HG02981 (cell line): ENCODE results near the gene ST6GALNAC3.
"Not testable (repeated sequence)": the region's sequence is repeated elsewhere in the genome, so short reads cannot be mapped to it uniquely, and the experiment has no call there.

Experiments used
- ATAC-seq: cut with Tn5 transposase; IDR thresholded peaks from one replicate; pipeline ENCODE4 v1.9.1; 2021; ENCODE audit warnings: mild to moderate bottlenecking, moderate library complexity; ENCODE audit not compliant: unreplicated experiment

The ST6GALNAC3 gene

DNA sequence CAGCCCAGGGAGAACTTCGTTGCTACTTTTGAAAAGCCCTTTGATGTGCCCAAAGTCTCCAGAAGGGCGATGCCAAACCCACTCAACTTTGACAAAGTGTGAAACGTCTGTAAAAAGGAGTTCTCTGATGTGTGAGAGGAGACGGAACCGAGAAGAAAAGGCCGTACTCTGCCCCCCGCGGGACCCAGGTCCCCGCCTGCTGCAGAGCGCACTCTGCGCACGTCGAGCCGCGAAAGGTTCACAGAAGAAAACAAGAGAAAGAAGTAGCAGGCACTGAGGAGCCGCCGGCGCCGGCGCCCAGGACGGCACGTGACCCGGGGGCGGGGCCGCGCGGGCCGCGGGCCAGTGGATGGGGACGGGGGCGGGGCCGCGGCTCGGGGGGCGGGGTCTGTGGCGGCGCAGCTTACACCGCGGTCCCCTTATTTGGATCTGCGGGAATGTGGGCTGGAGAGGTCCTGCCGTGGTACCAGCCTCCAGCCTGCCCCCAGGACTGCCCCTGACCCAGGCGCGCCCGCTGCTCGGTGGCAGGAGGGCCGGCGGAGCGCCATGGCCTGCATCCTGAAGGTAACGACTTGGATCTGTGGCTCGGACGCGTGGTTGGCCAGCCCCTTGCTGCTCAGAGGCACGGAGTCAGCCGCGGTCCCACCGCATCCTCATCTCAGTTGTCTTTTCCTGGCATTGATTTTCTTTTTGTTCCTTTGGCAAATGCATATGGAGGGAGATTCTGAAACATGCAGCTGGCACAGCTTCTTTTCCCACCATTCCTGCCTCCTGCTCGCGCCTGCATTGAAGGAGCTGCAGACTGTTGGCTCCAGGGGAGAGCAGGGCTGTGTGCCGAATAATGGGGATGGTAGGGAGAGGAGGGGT is at the start of gene ST6GALNAC3:
Gene ST6GALNAC3, plus strand, starts transcription at position 426 of the 867 bp plus-strand sequence.
- peak; percentile 85 for ATAC-seq

DNA sequence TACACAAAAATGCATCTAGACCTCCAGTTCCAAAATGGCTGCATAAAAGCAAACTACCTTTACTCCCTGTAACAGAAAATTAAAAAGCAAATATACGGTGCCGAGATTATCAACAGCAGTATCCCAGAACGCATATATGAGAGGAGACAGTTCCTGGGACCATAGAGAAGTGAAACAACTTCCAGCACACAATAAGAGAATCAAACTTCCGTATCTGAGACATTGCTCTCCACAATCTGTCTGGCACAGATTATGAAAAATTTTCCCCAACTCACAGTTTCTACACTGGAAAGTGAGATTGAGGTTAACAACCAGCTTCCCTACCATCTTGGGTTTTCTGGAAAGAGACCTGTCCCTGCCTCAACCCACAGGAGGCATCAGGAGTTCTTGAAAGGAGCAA is 47.2 kb upstream of the ST6GALNAC3 start:
- ATAC-seq, result no peak

DNA sequence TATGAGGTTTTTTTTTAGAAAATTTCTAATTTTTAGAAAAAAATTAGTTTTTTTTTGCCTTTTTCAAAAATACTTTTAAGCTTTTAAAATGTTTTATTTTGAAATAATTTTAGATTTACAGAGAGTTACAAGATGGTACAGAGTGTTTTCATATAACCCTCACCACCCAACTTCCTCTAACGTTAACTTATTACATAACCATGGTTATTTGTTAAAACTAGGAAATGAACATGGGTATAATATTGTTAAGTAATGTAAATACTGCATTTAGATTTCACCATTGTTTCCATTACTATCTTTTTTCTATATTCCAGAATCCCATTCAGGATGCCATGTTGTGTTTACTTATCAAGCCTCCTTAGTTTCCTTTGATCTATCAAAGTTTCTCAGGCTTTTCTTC is 45.2 kb upstream of the ST6GALNAC3 start:
- no peak for ATAC-seq

DNA sequence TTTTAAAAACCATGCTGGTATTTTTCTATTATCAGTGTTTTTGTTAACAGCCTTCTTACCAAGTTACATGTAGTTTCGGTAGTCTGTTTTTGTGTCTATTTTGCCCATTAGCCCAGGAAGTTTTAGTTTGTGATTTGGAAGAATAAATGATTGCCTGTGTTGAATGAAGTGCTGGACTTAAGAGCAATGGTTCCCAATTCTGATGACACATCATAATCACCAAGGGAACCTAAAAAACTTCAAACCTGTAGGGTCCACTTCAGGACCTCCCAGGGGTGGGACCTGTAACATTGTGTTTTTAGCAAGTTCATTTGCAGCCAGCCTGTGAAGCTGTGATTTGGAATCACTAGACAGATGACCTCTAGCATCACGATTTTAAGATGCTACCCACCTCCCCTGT is 43.0 kb upstream of the ST6GALNAC3 start:
- ATAC-seq, result no peak

DNA sequence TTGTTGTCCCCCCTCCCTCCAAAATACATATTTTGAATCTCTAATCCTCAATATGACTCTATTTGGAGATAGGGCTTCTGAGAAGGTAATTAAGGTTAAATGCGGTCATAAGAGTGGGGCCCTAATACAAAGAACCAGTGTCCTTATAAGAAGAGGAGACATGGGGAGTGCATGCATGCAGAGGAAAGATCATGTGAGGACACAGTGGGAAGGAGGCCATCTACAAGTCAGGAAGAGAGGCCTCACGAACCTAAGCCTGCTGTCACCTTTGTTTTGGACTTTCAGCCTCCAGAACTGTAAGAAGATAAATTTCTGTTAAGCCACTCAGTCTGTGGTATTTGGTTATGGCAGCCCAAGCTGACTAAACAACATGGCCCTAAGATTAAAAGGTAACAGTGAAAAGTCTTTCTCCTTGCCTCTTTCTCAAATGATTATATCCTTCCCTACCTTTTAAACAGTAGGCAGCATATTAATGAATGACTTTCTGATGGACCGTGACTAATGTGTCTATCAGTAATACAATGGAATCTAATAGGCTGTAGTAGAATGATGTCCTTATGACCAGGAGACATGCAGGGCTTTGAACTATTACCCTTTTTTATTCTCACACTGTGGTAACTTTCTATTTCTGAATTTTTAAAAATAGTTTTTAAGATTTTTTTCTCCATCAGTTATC is 40.6 kb upstream of the ST6GALNAC3 start:
- no peak for ATAC-seq

DNA sequence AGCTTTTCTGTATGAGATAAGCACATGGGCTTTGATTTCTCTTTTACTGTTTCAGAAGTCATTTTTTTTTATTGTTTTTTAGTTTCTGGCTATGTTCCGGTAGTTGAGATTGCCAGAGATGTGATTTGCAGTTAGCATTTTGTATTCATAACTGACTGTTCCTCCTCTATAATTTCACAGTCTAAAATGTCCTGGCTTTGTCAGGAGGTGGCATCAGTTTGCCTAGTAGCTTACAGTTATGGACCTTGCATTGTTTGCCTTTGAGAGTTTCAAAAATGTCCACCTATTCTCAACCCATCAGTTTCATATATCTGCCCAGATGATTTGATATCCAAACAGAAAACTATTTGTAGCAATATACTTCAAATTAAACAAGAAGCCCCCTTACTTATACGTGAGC is 39.5 kb upstream of the ST6GALNAC3 start:
- no peak for ATAC-seq

DNA sequence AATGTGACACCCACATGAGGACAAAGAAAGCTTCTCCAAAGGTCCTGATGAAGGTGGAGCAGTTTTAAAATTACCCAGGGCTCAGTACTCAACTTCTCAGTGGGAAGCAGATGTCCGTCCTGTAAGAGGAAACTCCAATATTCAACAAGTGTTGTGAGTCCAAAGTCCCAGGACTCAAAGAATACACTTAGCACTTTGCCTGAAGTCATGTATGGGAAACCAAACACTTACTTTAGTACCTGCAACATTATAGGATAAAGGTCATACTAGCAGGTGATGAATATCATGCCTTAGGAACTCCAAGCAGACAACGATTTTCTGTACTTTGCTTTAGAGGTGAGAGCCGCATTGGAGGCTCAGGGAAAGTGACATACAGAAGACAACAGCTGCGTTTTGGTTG is 37.2 kb upstream of the ST6GALNAC3 start:
- ATAC-seq, result no peak

DNA sequence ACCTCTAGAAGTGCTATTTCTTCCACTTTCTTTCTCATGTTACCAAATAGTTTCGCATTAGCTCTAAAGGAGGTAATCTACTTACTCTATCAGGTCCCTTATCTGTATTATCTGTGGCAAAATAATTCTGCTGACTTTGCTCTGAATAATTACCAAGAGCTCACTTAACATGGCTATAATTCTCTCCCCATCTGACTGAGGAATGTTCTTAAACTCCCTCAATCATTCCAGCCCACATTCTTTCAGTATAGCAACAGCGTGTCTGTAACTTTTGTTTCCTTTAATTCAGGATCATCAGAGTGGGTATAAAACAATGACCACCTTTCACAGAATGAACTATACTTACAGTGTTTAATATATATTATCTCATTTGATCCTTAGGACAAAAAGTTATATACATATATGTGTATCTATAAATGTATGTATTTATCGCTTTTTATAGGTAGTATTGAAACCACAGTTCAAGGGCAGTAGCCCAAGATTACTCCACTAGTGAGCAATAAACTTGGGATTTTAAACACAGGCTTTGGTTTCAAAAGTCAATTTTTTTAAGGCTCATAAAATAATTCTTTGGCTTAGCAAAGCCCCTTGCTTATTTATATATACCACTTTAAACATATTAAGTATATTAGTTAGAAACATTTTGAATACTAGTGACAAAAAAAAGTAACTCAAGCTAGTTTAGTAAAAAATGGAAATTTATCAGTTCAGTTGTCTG is 36.1 kb upstream of the ST6GALNAC3 start:
- ATAC-seq, result no peak

DNA sequence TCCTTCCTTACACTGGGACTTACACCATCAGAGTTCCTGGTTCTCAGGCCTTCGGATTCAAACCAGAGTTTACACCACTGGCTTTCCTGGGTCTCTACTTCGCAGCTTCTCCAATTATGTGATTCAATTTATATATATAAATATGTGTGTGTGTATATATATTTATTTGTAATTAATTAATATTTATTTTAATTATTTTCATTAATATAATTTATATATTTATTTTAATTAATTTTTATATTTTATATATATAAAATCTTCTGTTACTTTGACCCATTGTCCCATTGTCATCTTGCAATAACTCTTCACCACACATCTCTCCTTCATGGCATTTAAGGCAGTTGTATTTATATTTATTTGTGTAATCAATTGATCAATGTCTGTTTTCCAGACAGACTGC is 28.4 kb upstream of the ST6GALNAC3 start:
- no peak for ATAC-seq

DNA sequence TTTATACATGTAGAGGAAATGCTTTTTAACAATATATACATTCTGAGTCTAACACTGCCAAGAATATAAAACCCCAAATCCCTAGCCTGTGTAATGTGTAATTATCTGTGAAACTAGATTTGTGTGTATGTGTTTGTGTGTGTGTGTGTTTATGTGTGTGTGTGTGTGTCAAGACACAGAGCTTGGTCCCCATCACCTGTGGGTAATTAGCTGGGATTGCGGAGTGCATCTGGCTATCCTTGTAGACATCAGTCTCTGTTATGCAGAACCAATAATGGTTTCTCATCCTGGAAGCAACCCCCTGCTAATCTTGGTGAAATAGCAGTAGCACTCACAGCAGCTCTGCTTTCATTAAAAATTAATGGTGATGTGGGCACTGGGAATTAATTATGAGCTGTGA is 26.3 kb upstream of the ST6GALNAC3 start:
- no peak for ATAC-seq

DNA sequence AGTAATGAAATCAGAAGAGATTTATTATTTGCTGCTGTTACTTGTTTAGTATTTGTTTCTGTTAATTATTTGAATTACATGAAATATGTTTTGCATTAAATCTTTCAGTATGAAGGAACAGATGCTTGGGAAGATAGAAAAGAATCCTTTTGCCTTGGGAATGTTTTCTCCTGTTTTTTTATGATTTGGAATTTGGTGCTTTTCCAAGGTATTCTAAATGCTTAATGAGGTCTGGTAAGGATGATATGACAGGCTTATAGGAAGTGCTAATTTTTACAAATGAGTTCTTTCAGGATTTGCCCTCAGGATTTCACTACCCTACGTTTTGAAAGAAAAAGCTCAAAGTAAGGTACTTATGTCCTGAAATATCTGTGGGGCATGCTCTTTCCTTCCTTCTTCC is 25.6 kb upstream of the ST6GALNAC3 start:
- no peak for ATAC-seq

DNA sequence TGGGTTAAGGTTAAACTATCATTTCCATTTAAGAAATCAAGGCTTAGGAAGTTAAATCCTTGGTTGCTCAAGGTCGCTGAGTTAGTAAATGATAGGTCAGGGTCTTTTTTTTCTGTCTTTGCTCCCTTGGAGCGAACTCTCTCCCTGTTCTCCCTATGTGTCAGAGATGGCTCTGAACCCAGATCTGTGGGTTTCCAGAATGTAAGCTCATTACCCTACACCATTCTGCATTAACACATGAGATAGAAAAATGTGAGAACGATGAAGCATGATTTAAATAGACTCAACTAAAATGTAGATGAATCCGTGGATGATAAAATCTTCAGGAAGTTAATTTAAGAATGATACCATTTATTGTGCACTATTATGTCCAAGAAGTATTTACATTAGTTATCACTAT is 25.0 kb upstream of the ST6GALNAC3 start:
- no peak for ATAC-seq

DNA sequence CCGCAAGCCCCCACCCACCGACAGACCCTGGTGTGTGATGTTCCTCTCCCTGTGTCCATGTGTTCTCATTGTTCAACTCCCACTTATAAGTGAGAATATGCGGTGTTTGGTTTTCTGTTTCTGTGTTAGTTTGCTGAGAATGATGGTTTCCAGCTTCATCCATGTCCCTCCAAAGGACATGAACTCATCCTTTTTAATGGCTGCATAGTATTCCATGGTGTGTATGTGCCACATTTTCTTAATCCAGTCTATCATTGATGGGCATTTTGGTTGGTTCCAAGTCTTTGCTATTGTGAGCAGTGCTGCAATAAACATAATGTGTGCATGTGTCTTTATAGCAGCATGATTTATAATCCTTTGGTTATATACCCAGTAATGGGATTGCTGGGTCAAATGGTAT is 24.5 kb upstream of the ST6GALNAC3 start:
- not testable (repeated sequence) for ATAC-seq

DNA sequence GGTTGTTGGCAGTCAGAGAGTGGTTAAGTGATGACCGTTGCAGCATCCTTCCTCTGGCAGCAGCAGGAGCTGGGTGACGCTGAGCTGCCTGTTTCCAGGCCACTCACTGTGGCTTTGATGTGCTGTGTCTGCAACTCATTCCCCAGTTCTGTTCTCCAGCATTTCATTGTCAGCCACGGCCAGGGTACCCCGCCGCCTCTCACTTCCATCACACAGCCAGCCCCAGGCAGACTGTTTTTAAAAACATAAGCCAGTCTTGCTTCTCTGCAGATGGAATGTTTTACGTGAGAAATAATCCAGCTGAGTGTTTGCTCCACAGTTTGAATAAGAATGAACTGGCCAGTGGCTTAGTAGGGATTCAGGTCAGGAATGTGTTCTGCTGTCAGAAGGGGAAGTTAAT is 21.5 kb upstream of the ST6GALNAC3 start:
- ATAC-seq, result no peak

DNA sequence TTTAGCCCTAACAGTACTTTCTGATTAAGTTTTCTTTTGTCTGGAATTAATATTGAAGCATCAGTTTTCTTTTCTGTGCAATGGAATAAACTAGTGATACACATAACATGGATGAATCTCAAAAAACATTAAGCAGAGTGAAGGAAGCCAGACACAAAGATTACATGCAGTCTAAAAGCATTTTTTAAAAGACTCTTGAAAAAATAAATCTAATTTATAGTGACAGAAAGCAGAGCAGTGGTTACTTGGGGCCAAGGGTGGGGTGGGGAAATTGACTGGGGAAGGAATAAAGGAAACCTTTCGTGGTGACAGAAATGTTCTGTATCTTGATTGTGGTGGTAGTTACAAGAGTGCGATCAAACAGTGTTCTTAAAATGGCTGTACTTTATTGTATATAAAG is 20.2 kb upstream of the ST6GALNAC3 start:
- ATAC-seq, result no peak

DNA sequence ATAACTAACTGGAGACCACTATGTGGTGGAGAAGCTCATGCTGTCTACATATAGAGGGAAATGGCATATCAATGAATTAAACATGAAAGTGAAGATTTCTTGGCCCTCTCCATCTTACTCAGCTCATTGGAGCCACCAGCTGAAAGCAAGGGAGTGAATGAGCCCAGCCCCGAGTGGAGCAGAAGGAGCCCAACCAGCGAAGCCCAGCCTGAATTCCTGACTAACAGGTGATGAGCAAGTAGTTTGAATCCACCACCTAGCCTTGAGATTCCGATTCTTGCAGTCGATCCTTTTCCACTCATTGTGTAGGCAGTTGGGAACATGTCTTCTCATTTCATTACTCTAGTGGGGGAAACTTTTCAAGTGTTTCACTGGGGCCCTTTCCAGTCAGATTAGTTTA is 18.6 kb upstream of the ST6GALNAC3 start:
- ATAC-seq, result no peak

DNA sequence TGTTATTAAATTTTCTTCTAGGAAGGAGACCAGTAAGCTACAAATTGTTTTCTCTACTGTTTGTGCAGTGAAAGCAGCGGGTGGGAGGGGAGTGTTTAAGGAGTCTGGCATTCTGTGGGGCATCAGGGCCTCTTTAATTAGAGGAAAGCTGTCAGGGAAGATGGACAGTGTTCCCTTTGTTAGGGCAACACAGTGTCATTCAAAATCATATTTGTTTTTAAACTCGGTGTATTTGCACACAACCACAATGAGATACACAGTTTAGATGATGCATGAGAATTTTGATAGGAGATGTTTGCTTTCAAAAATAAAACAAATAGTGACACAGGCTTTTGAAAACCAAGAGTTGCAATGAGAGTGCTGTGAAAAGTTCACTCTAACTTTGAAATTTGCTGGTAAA is 15.1 kb upstream of the ST6GALNAC3 start:
- no peak for ATAC-seq

DNA sequence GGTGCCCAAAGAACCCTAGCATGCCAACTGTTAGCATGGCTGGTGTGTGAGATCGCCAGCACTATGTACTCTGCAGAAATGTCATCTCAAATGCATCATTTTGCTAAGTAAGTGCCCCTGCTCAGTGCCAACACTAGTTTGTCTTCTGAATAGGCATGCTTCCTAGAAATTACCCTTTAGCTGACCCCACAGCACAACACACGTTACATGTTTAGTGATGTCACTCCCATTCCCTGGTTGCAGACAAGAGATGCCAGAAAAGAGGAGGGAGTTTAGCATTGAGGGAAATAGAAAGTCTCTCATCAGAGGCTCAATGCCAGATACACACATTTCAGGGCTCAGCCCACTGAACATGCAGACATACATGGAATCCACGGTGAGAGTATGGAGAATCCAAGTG is 9.3 kb upstream of the ST6GALNAC3 start:
- ATAC-seq, result no peak

DNA sequence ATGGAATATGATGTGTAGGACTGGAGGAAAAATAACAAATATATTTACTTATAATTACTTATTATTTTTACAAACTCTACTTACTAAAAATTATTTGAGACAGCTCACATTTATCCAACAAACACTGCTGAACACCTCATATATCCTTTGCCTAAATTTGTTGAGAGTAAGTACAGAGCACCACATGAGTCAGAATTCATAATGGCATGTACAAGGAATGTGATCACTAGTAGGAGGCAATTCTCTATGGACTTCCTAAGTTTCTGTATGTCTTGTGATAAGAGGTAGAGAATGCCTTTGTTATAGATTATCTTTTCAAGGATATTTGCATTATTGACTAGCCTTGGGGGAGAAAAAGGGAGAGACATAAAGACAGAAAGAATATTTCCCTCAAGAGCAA is 8.2 kb upstream of the ST6GALNAC3 start:
- ATAC-seq, result no peak

DNA sequence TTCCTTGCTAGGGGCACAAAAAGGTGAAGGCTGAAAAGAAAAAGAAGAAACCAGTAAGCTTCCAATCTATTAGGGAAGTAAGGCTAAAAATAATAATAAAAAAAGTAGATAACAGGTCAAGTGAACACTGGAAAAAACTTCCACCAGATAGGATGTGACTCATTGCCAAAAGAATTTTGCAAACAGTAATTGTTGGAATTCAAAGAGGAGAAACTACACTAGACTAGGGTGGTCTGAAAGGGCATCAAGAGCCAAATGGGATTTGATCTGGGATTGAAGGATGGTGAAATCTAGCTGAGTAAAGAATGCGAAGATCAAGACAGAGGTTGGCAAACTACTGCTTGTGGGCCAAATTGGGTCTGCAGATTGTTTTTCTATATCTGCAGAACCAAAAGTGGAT is 6.0 kb upstream of the ST6GALNAC3 start:
- ATAC-seq, result no peak

DNA sequence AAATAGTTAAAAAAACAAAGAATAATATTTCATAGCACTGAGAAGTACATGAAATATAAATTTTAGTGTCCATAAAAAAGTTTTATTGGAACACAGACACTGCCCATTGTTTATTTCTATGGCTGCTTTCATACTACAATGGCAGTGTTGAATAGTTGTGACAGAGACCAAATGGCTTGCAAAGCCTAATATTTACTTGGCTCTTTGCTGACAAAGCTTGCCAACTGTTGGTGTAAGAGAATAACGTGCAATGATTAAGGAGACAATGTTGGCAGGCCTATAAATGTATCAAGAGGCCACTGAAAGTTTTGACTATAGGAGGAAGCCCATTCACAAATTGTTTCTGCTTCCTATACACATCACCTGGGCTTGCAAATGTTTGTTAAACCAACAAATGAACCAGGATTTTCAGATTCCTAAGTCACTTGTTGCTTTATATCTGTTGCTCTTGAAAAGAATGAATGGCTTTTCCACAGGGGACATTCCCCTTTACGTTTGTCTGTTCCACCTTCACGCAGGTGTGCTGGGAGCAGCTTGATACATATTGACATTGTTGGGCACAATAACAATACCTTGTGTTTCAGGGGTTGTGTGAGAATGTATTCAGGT is 5.5 kb upstream of the ST6GALNAC3 start:
- ATAC-seq, result no peak
